H9 (cell line): ENCODE data around the gene LILRB1. TPM values are rescaled to one million over a fixed set of nuclear protein-coding genes. Genes with fewer than 3 reads are reported as not detected.
"Not testable (repeated sequence)": the region's sequence is repeated elsewhere in the genome, so short reads cannot be mapped to it uniquely, and the experiment has no call there.

Experiments
- DNase-seq: peaks from one replicate; pipeline ENCODE4 v3.0.0-alpha.2; 2017
- H2AFZ ChIP-seq: one replicate; pipeline ENCODE4 v1.6.1; 2013; ENCODE audit warnings: mild to moderate bottlenecking, low read length, control low read depth, moderate library complexity
- H2AK5ac ChIP-seq: 2 replicates; pipeline ENCODE4 v1.6.1; 2013; ENCODE audit warnings: low read length, control low read depth, mixed read lengths; ENCODE audit not compliant: insufficient read length
- H2BK120ac ChIP-seq: one replicate; pipeline ENCODE4 v1.6.1; 2013; ENCODE audit warnings: low read depth, mild to moderate bottlenecking, low read length, control low read depth, inconsistent platforms; ENCODE audit not compliant: poor library complexity, severe bottlenecking
- H2BK12ac ChIP-seq: 2 replicates; pipeline ENCODE4 v1.6.1; 2013; ENCODE audit warnings: low read length, control low read depth, mixed read lengths, low read depth; ENCODE audit not compliant: insufficient read length
- H2BK15ac ChIP-seq: 2 replicates; pipeline ENCODE4 v1.6.1; 2013; ENCODE audit warnings: low read depth, low read length, control low read depth
- H2BK20ac ChIP-seq: one replicate; pipeline ENCODE4 v1.6.1; 2013; ENCODE audit warnings: low read depth, mild to moderate bottlenecking, low read length, control low read depth, inconsistent platforms; ENCODE audit not compliant: poor library complexity, severe bottlenecking
- H2BK5ac ChIP-seq: 2 replicates; pipeline ENCODE4 v1.6.1; 2013; ENCODE audit warnings: low read length, control low read depth, mixed read lengths; ENCODE audit not compliant: insufficient read length
- H3K14ac ChIP-seq: 2 replicates; pipeline ENCODE4 v1.6.1; 2013; ENCODE audit warnings: low read length, control low read depth; ENCODE audit not compliant: insufficient read depth
- H3K18ac ChIP-seq: 2 replicates; pipeline ENCODE4 v1.6.1; 2013; ENCODE audit warnings: low read depth, mild to moderate bottlenecking, mixed read lengths, low read length, control low read depth; ENCODE audit not compliant: insufficient read length
- H3K23ac ChIP-seq: 2 replicates; pipeline ENCODE4 v1.6.1; 2013; ENCODE audit warnings: low read length, control low read depth, mixed read lengths, low read depth; ENCODE audit not compliant: insufficient read length
- H3K23me2 ChIP-seq: 2 replicates; pipeline ENCODE4 v1.6.1; 2013; ENCODE audit warnings: low read depth, mild to moderate bottlenecking, mixed read lengths, low read length, control low read depth; ENCODE audit not compliant: insufficient read length, poor library complexity, severe bottlenecking
- H3K27ac ChIP-seq: 2 replicates; pipeline ENCODE4 v1.5.1; 2013; ENCODE audit warnings: low read length, control low read depth, mixed read lengths, low read depth; ENCODE audit not compliant: insufficient read length
- H3K27me3 ChIP-seq: 2 replicates; pipeline ENCODE4 v1.6.1; 2013; ENCODE audit warnings: low read length, control low read depth, inconsistent platforms; ENCODE audit not compliant: insufficient read depth
- H3K4ac ChIP-seq: 2 replicates; pipeline ENCODE4 v1.6.1; 2013; ENCODE audit warnings: low read depth, mild to moderate bottlenecking, control low read depth, inconsistent platforms, low read length, moderate library complexity
- H3K4me1 ChIP-seq: 2 replicates; pipeline ENCODE4 v1.6.1; 2013; ENCODE audit warnings: low read length, control low read depth, inconsistent platforms; ENCODE audit not compliant: insufficient read depth
- H3K4me2 ChIP-seq: 2 replicates; pipeline ENCODE4 v1.6.1; 2013; ENCODE audit warnings: low read length, control low read depth, mixed read lengths; ENCODE audit not compliant: insufficient read length, insufficient read depth
- H3K56ac ChIP-seq: 2 replicates; pipeline ENCODE4 v1.6.1; 2013; ENCODE audit warnings: low read depth, mild to moderate bottlenecking, mixed read lengths, low read length, control low read depth; ENCODE audit not compliant: insufficient read length
- H3K79me1 ChIP-seq: 2 replicates; pipeline ENCODE4 v1.6.1; 2013; ENCODE audit warnings: low read depth, mild to moderate bottlenecking, moderate library complexity, low read length, control low read depth, inconsistent platforms; ENCODE audit not compliant: insufficient read depth, poor library complexity, severe bottlenecking
- H3K79me2 ChIP-seq: 2 replicates; pipeline ENCODE4 v1.6.1; 2013; ENCODE audit warnings: low read length, control low read depth, inconsistent platforms; ENCODE audit not compliant: insufficient read depth
- H3K9ac ChIP-seq: 2 replicates; pipeline ENCODE4 v1.6.1; 2013; ENCODE audit warnings: low read length, control low read depth, mixed read lengths; ENCODE audit not compliant: insufficient read length; ENCODE audit errors: extremely low read depth
- H3K9me3 ChIP-seq: one replicate; pipeline ENCODE4 v1.6.1; 2013; ENCODE audit warnings: low read depth, low read length, inconsistent platforms; ENCODE audit not compliant: control insufficient read depth
- H3T11ph ChIP-seq: one replicate; pipeline ENCODE4 v1.6.1; 2013; ENCODE audit warnings: mild to moderate bottlenecking, low read length, control low read depth, inconsistent platforms
- H4K20me1 ChIP-seq: one replicate; pipeline ENCODE4 v1.6.1; 2013; ENCODE audit not compliant: control insufficient read depth, insufficient read length, insufficient read depth
- H4K5ac ChIP-seq: 2 replicates; pipeline ENCODE4 v1.6.1; 2013; ENCODE audit warnings: low read depth, mild to moderate bottlenecking, mixed read lengths, low read length, control low read depth; ENCODE audit not compliant: insufficient read length
- H4K8ac ChIP-seq: replicated peaks from 2 replicates; pipeline ENCODE4 v1.6.1; 2013; ENCODE audit warnings: low read length, control low read depth, mixed read lengths, low read depth; ENCODE audit not compliant: insufficient read length
- H4K91ac ChIP-seq: 2 replicates; pipeline ENCODE4 v1.6.1; 2013; ENCODE audit warnings: low read depth, mild to moderate bottlenecking, moderate library complexity, mixed read lengths, low read length, control low read depth; ENCODE audit not compliant: insufficient read length
- H3K27ac Mint-ChIP-seq, 3 experiments: 2 replicates in 2 of 3; 3 replicates in 1 of 3; pipeline ENCODE4 v1.8.0; 2020 to 2021; ENCODE audit warnings: mixed read lengths in 3 of 3, mild to moderate bottlenecking in 1 of 3, moderate library complexity in 1 of 3
- H3K27me3 Mint-ChIP-seq: 2 replicates; pipeline ENCODE4 v1.8.0; 2021; ENCODE audit warnings: low read depth, mild to moderate bottlenecking, moderate library complexity, mixed read lengths
- H3K36me3 Mint-ChIP-seq, 3 experiments: 2 replicates in 2 of 3; 3 replicates in 1 of 3; pipeline ENCODE4 v1.8.0; 2020 to 2021; ENCODE audit warnings: low read depth in 3 of 3, mixed read lengths in 3 of 3; ENCODE audit not compliant: insufficient read depth in 1 of 3
- H3K4me1 Mint-ChIP-seq, 2 experiments: 2 replicates each; pipeline ENCODE4 v1.8.0; 2020; ENCODE audit warnings: mixed read lengths in 2 of 2
- H3K4me3 Mint-ChIP-seq, 2 experiments: 2 replicates in 1 of 2; 3 replicates in 1 of 2; pipeline ENCODE4 v1.8.0; 2020 to 2021; ENCODE audit warnings: mild to moderate bottlenecking in 2 of 2, mixed read lengths in 2 of 2, moderate library complexity in 1 of 2
- H3K9me3 Mint-ChIP-seq, 2 experiments: 2 replicates in 1 of 2; 3 replicates in 1 of 2; pipeline ENCODE4 v1.8.0; 2020; ENCODE audit warnings: mild to moderate bottlenecking in 2 of 2, mixed read lengths in 2 of 2, moderate library complexity in 1 of 2
- CTCF ChIP-seq: fragments of 200-600 bp; sonication (generic); conservative IDR thresholded peaks from 3 replicates; pipeline ENCODE4 v1.8.0; 2021; ENCODE audit warnings: antibody characterized with exemption, mild to moderate bottlenecking
- WGBS: extraction: QIAGEN DNeasy Blood & Tissue Kit; methylation state at CpG from one replicate; pipeline ENCODE4 v1.1.7; 2013; ENCODE audit warnings: missing lambda C conversion rate, low lambda C conversion rate, mixed read lengths; ENCODE audit not compliant: insufficient read length; ENCODE audit errors: extremely low coverage; 5-methylcytosine and 5-hydroxymethylcytosine counted together
- total RNA-seq: library from RNA; stranded (reverse); gene quantifications from 2 replicates; pipeline ENCODE4 v1.2.1, GENCODE V29; 2021

The LILRB1 gene
- total RNA-seq, 1 experiment from 2014 or later = not detected

- WGBS = no CpG with 5 or more reads among the region's 8 CpGs
- H3K9me3 Mint-ChIP-seq = peaks cover 90 to 92% of the 10 kb centered on the region in 2 experiments
Observed at GRCh38 chr19:54626757-54627156, 3.5 kb upstream of the LILRB1 start.

GRCh38 chr19:54627912-54628311 lies 2.4 kb upstream of the LILRB1 start:
- no CpG with 5 or more reads among the region's 4 CpGs for WGBS
- peaks cover 89 to 92% of the 10 kb centered on the region in 2 experiments for H3K9me3 Mint-ChIP-seq
- H3K27ac Mint-ChIP-seq = not testable (repeated sequence)

More at GRCh38 chr19:54626757-54627156, 3.5 kb upstream of the LILRB1 start:
- Histone ChIP-seq H3K56ac (no peak overlapping the region), H3K9me3 (peaks cover 77% of the 10 kb centered on the region), H4K5ac (no peak overlapping the region), H2BK20ac (no peak overlapping the region), H4K91ac (no peak overlapping the region), H3K79me2 (no peaks in the 10 kb centered on the region), H2AFZ (no peak overlapping the region), H2BK12ac (no peak overlapping the region), H2AK5ac (no peak overlapping the region), H4K8ac (no peak overlapping the region), H2BK15ac (no peak overlapping the region), H3T11ph (no peak overlapping the region), H2BK5ac (no peak overlapping the region), H4K20me1 (no peaks in the 10 kb centered on the region), H3K14ac (no peak overlapping the region), H3K4me2 (no peak overlapping the region), H3K23ac (no peak overlapping the region), H3K79me1 (no peaks in the 10 kb centered on the region), H3K23me2 (no peaks in the 10 kb centered on the region), H3K4ac (no peak overlapping the region), H2BK120ac (no peak overlapping the region), H3K18ac (no peak overlapping the region), H3K27me3 (no peaks in the 10 kb centered on the region), H3K4me1 (no peaks in the 10 kb centered on the region), H3K9ac (no peak overlapping the region), H3K27ac (no peak overlapping the region)
- no peak for TF ChIP-seq CTCF
- no peak for DNase-seq
- Mint-ChIP-seq H3K27me3 (peaks cover 8% of the 10 kb centered on the region), H3K27ac (no peak overlapping the region), H3K4me3 (no peak overlapping the region), H3K36me3 (peaks cover 0 to 34% (median 23%) of the 10 kb centered on the region in 3 experiments; a peak in 6 of 7 replicates), H3K4me1 (no peaks in the 10 kb centered on the region)

More at GRCh38 chr19:54627912-54628311, 2.4 kb upstream of the LILRB1 start:
- H3K56ac ChIP-seq, H3K9ac ChIP-seq, H4K20me1 ChIP-seq, H3T11ph ChIP-seq, H3K79me2 ChIP-seq, H2AFZ ChIP-seq, H3K4ac ChIP-seq, H3K23me2 ChIP-seq, H4K91ac ChIP-seq, H2BK20ac ChIP-seq, H3K27me3 Mint-ChIP-seq, H3K27me3 ChIP-seq, H2BK5ac ChIP-seq, H3K4me1 ChIP-seq, H3K23ac ChIP-seq, H3K14ac ChIP-seq, H3K27ac ChIP-seq, H2BK12ac ChIP-seq, H3K4me3 Mint-ChIP-seq, H4K8ac ChIP-seq, H2BK120ac ChIP-seq, H3K4me1 Mint-ChIP-seq, H3K4me2 ChIP-seq, H3K18ac ChIP-seq, H4K5ac ChIP-seq, H2AK5ac ChIP-seq, DNase-seq, H2BK15ac ChIP-seq, H3K79me1 ChIP-seq: not testable (repeated sequence)
- peaks cover 67% of the 10 kb centered on the region for H3K9me3 ChIP-seq
- peaks cover 0 to 40% (median 21%) of the 10 kb centered on the region in 3 experiments; a peak in 6 of 7 replicates for H3K36me3 Mint-ChIP-seq
